ENCODE measurements around the gene WNT2.

Gene WNT2

GRCh38 chr7:117347962-117348672 lies 25.3 kb upstream of the WNT2 start:
- peak; percentile 46 for DNase-seq (ENCODE audit: low read depth)
- no peak for TF ChIP-seq CTCF (IDR thresholded peaks at IDR 0.05; ENCODE audit: low read depth, low read length, missing control alignments)
- H3K4me3 ChIP-seq (ENCODE audit: low read depth, low read length): no peak overlapping the region

- DNase-seq (ENCODE audit: low read depth): no peak
- H3K4me3 ChIP-seq (ENCODE audit: low read depth, low read length): no peak overlapping the region
- no peak for TF ChIP-seq CTCF (IDR thresholded peaks at IDR 0.05; ENCODE audit: low read depth, low read length, missing control alignments)
Observed at GRCh38 chr7:117347480-117347879, 24.6 kb upstream of the WNT2 start.

- no peak overlapping the region for H3K4me3 ChIP-seq (ENCODE audit: low read depth, low read length)
- no peak for TF ChIP-seq CTCF (IDR thresholded peaks at IDR 0.05; ENCODE audit: low read depth, low read length, missing control alignments)
- DNase-seq (ENCODE audit: low read depth): no peak
Observed at GRCh38 chr7:117346161-117346560, 23.3 kb upstream of the WNT2 start.

- no peak for TF ChIP-seq CTCF (IDR thresholded peaks at IDR 0.05; ENCODE audit: low read depth, low read length, missing control alignments)
- no peak overlapping the region for H3K4me3 ChIP-seq (ENCODE audit: low read depth, low read length)
- DNase-seq (ENCODE audit: low read depth): no peak
Observed at GRCh38 chr7:117338020-117338419, 15.2 kb upstream of the WNT2 start.

- no peak for DNase-seq (ENCODE audit: low read depth)
- TF ChIP-seq CTCF (IDR thresholded peaks at IDR 0.05; ENCODE audit: low read depth, low read length, missing control alignments): no peak
- H3K4me3 ChIP-seq (ENCODE audit: low read depth, low read length): no peak overlapping the region
Observed at GRCh38 chr7:117333168-117333567, 10.3 kb upstream of the WNT2 start.

GRCh38 chr7:117332031-117332430 lies 9.2 kb upstream of the WNT2 start:
- no peak for DNase-seq (ENCODE audit: low read depth)
- no peak overlapping the region for H3K4me3 ChIP-seq (ENCODE audit: low read depth, low read length)

More at GRCh38 chr7:117332031-117332430, 9.2 kb upstream of the WNT2 start:
- no peak for TF ChIP-seq CTCF (IDR thresholded peaks at IDR 0.05; ENCODE audit: low read depth, low read length, missing control alignments)
